SK-N-DZ (cell line): Measurements from ENCODE around the gene NUTM1.
"Not testable (repeated sequence)": the region's sequence is repeated elsewhere in the genome, so short reads cannot be mapped to it uniquely, and the experiment has no call there.

Experiments
- DNase-seq: peaks from one replicate; pipeline ENCODE4 v3.0.0-alpha.2; 2015; ENCODE audit warnings: low spot score

Gene NUTM1

DNA sequence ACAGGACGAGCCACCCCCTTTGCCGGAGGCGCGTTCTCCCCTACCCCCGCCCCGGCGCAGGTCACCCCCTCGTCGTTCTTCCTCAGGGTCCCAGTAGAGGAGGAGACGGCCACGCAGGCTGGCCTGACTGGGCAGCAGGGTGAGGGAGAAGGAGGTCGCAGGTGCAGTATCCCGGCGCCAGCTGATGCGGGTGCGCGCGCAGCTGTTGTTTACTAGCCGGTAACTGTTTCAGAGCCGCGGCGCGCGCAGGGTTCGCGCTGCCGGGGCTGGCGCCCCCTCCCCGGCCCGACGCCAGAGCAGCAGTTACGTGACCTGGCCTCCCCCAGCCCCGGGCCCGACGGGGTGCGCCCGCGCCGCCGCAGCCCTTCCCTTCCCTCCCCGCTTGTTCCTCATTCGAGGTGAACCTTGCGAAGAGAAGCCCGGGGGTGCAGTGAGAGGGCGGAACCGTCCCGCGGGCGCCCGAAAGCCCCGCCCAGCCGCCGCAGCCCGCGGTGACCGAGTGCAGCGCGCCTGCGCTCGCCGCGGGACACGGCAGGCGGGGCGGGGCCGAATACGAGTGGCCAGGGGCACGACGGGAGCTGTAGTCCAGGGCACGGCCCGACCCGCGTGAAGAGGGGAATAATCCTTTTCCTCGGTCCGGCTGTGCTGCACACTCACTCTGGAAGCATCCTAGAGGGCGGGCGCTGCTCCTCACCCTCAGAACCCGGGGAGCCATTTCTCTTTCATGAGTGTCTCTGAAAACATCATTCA, 5.4 kb upstream of the NUTM1 start, which contains the start of gene SLC12A6:
Gene SLC12A6 (minus strand): TSS at position 225 of the 750 bp plus-strand sequence. CDS start 1,101 bp downstream, outside the sequence.
- peak; percentile 90 for DNase-seq

DNA sequence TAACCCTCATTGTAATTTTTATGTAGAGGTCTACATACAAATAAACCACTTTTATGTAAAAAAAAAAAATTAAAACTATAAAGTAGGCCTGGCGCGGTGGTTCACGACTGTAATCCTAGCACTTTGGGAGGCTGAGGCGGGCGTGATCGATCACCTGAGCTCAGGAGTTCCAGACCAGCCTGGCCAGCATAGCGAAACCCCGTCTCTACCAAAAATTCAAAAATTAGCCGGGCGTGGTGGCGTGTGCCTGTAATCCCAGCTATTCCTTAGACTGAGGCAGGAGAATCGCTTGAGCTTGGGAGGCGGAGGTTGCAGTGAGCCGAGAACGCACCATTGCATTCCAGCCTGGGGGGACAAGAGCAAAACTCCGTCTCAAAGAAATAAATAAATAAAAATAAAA, 4.8 kb upstream of the NUTM1 start:
- DNase-seq, result no peak

DNA sequence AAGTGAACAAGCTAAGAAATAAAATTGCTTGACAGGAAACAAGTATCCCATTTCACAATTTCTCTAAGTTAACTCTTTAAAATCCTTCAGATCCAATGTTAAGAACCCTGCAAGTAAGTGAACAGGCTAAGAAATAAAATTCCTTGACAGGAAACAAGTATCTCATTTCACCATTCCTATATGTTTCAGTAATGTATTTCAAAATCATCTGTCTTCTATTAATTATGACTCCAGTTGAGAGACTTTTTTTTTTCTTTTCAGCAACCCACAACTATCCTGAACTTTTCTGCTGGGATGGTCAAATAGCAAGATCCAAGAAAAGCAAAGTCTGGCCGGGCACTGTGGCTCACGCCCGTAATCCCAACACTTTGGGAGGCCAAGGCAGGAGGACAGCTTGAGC, 3.2 kb upstream of the NUTM1 start:
- no peak for DNase-seq

DNA sequence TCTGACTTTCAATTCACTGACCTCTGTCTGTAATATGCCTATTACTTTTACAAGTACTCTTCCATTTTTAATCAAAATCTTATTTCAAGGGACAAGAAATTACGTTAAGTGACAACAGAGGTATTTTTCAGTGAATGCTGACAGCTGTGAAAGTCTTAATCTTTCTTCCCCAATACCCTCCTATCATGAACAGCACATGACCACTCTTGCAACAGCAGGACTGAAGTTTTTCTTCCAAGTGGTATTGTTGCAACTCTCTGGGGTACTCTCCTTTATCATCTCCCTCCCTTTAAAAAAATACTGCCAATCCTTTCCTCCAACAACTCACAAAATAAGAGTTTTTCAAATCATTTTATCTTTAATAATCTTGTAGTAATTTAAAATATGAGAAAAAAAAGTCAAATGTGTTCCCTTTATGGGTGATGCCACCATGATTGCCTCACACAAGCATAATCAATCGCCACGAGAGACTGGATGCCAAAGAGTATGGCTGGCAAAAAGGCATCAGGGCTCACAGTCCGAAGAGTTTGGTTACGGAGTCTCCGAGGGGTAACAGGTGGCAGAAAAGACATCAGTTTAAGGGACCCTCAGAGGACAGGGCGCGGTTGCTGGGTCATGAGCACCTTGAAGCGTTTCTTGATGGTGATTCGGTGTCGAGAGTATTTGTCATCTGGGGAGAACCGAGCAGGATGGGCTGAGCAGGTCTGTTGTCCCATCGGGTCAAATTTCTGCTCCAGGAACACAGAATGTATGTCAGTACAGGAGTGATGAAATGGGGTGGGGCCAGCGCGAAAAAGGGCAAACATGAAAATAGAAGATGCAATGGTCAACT, 1.5 kb upstream of the NUTM1 start:
- DNase-seq, result no peak

DNA sequence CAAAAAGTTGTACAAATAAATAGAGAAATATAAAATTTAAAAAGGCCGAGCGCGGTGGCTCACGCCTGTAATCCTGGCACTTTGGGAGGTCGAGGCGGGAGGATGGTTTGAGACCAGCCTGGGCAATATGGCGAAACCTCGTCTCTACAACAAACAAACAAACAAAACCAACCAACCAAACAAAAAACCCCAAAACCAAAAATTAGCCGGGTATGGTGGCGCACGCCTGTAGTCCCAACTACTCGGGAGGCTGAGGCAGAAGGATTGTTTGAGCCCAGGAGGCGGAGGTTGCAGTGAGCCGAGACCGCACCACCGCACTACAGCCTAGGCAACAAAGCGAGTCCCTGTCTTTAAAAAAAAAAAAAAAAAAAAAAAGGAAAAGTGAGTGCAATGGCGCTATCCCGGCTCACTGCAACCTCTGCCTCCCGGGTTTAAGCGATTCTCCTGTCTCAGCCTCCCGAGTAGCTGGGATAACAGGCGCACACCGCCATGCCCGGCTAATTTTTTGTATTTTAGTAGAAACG, 840 bp upstream of the NUTM1 start:
- not testable (repeated sequence) for DNase-seq

DNA sequence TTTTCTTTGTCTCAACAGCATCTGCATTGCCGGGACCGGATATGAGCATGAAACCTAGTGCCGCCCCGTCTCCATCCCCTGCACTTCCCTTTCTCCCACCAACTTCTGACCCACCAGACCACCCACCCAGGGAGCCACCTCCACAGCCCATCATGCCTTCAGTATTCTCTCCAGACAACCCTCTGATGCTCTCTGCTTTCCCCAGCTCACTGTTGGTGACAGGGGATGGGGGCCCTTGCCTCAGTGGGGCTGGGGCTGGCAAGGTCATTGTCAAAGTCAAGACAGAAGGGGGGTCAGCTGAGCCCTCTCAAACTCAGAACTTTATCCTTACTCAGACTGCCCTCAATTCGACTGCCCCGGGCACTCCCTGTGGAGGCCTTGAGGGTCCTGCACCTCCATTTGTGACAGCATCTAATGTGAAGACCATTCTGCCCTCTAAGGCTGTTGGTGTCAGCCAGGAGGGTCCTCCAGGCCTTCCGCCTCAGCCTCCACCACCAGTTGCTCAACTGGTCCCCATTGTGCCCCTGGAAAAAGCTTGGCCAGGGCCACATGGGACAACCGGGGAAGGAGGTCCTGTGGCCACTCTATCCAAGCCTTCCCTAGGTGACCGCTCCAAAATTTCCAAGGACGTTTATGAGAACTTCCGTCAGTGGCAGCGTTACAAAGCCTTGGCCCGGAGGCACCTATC, 5.0 kb downstream of the NUTM1 start:
- DNase-seq, result no peak

DNA sequence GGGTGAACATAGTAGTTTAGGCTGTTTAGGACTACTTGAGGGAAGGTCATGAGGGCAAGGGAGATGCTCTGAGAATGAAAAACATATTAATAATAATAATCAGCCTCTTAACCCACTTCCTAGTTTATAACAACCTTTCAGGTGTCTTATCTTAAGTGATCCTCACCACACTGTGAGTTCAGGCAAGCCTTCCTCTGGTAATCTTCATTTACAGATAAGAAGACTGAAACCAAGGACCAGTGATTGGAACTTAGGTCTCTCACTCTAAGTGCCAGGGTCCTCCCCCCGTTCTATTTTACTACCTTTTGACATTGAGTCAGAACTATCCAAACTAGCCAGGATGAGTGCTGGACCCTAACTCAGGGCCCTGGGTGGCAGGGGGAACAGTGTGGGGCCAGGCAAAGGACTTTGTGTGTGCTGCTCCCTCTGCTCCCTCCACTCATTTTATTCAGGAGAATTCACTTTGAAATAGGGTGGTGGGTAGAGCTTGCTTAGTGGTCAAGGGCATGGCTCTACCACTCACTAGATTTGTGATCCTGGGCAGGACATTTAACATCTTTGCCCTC, 5.7 kb downstream of the NUTM1 start:
- no peak for DNase-seq

GRCh38 chr15:34349769-34350168, 6.7 kb downstream of the NUTM1 start:
- DNase-seq, result no peak

DNA sequence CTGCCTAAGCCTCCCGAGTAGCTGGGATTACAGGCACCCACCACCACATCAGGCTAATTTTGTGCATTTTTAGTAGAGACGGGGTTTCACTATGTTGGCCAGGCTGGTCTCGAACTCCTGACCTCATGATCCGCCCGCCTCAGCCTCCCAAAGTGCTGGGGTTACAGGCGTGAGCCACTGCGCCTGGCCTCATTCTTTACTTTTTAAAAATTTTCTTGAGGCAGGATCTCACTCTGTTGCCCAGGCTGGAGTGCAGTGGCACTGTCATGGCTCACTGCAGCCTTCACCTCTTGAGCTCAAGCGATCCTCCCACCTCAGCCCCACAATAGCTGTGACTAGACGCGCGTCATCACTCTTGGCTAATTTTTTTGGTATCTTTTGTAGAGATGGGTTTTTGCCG, 9.9 kb downstream of the NUTM1 start:
- not testable (repeated sequence) for DNase-seq

- DNase-seq, result no peak
Observed at GRCh38 chr15:34353627-34354026, 10.5 kb downstream of the NUTM1 start.

DNA sequence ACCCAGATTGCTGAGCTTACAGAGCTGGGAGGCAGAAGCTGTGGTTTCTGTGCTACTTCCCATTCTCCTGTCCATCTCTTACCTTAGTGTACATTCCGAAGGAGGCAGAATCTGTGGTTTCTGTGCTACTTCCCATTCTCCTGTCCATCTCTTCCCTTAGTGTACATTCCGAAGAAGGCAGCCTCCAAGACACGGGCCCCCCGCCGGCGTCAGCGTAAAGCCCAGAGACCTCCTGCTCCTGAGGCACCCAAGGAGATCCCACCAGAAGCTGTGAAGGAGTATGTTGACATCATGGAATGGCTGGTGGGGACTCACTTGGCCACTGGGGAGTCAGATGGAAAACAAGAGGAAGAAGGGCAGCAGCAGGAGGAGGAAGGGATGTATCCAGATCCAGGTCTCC, 11.2 kb downstream of the NUTM1 start:
- no peak for DNase-seq

DNA sequence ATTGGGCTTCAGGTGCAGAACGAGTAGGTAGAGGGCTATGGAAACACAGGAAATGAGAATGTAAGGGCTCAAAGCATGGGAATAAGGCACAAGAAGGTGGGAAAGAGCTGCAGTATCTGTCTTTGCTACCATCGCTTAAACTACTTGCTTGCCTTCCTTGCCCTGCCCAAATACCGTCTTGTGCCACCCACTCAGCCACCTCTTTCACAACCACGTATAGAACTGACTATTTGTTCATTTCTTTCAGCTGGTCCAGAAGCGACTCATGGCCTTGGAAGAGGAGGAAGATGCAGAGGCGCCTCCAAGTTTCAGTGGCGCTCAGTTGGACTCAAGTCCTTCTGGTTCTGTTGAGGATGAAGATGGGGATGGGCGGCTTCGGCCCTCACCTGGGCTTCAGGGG, 12.1 kb downstream of the NUTM1 start:
- no peak for DNase-seq

- DNase-seq, result no peak
Observed at GRCh38 chr15:34357653-34358052, 14.5 kb downstream of the NUTM1 start.

GRCh38 chr15:34358367-34358766, 15.3 kb downstream of the NUTM1 start:
- no peak for DNase-seq

DNA sequence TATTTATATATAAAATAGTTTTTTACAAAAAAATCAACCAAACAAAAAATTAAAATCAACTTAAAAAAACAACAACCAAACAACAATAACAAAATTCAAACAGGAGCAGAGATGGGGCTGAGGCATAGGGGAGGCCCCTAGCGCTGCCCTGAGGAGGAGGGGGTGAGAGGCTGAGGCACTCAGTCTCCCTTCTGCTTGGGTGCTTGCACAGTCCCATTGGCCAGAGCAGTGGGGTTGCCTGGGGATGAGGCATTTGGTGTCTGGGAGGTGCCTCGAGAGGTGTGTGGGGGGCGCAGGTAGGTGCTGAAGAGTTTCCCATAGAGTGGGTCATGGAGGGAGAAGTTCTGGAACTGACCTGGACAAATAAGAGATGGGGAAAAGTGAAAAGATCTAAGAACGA, 15.8 kb downstream of the NUTM1 start:
- no peak for DNase-seq

- no peak for DNase-seq
Observed at GRCh38 chr15:34359416-34359815, 16.3 kb downstream of the NUTM1 start.

- no peak for DNase-seq
Observed at GRCh38 chr15:34360298-34360697, 17.2 kb downstream of the NUTM1 start.

GRCh38 chr15:34361278-34361677, 18.2 kb downstream of the NUTM1 start:
- no peak for DNase-seq

- DNase-seq, result no peak
Observed at GRCh38 chr15:34362047-34362773, 19.1 kb downstream of the NUTM1 start.

DNA sequence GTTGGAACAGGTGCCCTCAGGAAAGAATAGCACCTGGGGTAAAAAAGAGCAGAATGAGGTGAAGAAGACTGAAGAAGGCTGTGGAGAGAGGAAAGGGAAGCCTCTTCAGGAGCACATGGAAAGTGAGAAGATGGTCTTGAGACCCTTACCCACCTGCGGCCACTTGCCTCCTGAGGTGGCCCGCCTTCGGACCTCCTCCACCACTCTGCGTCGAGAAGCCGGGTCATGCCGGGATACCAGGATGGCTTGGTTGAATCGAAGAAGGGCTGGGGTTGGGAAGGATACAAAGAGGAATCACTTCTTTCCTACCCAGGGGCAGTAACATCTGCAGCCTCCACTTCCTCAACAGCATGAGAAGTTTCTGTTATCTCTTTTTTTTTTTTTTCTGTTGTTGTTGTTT, 20.9 kb downstream of the NUTM1 start:
- no peak for DNase-seq
